GM23338 (cell line): ENCODE data around the gene KHDC3L.

Experiments
- CTCF ChIP-seq, 2 experiments: fragments of 200-600 bp in 1 of 2; sonication (generic) in 1 of 2; conservative IDR thresholded peaks; 2 replicates each; pipeline versions ENCODE4 v1.5.1 to v1.6.1; 2016 to 2017; ENCODE audit warnings: antibody characterized with exemption in 2 of 2, low read depth in 2 of 2, mild to moderate bottlenecking in 2 of 2, moderate library complexity in 1 of 2
- EZH2 ChIP-seq: fragments of 200-600 bp; sonication (generic); IDR thresholded peaks from one replicate; pipeline ENCODE4 v1.8.0; 2017; ENCODE audit warnings: antibody characterized with exemption, mild to moderate bottlenecking, low read depth; ENCODE audit not compliant: unreplicated experiment
- EZH2phosphoT487 ChIP-seq: fragments of 200-600 bp; sonication (generic); IDR thresholded peaks from one replicate; pipeline ENCODE4 v1.8.1; 2018; ENCODE audit warnings: antibody characterized with exemption; ENCODE audit not compliant: unreplicated experiment
- REST ChIP-seq: IDR thresholded peaks from one replicate; pipeline ENCODE4 v1.6.1; 2018; ENCODE audit warnings: antibody characterized with exemption; ENCODE audit not compliant: unreplicated experiment

GRCh38 chr6:73394577-73395354, 32.3 kb downstream of the KHDC3L start, which contains the start of gene DDX43:
- TF ChIP-seq REST (no peak), CTCF (conservative IDR thresholded peaks at IDR 0.05; ENCODE audit: low read depth in 2 of 2) (no peak), EZH2phosphoT487 (no peak), EZH2 (no peak)
